Muscle of arm (tissue), 12 donors: ENCODE results near the gene USB1. TPM values are rescaled to one million over a fixed set of nuclear protein-coding genes. Genes with fewer than 3 reads are reported as not detected.
"Not testable (repeated sequence)": the region's sequence is repeated elsewhere in the genome, so short reads cannot be mapped to it uniquely, and the experiment has no call there.

Experiments
- DNase-seq: peaks from one replicate; pipeline ENCODE4 v3.0.0-alpha.2; 2013
- polyA plus RNA-seq, 12 donors: library from polyadenylated mRNA; unstranded; fragments of 120-200 nt; gene quantifications; one replicate each; pipeline ENCODE4 v1.2.1, GENCODE V29; 2013; ENCODE audit not compliant: insufficient read length in 12 of 12

USB1 gene
- polyA plus RNA-seq, 12 donors, result 11.1 to 33.9 (median 15.5) TPM; not detected in 1

DNA sequence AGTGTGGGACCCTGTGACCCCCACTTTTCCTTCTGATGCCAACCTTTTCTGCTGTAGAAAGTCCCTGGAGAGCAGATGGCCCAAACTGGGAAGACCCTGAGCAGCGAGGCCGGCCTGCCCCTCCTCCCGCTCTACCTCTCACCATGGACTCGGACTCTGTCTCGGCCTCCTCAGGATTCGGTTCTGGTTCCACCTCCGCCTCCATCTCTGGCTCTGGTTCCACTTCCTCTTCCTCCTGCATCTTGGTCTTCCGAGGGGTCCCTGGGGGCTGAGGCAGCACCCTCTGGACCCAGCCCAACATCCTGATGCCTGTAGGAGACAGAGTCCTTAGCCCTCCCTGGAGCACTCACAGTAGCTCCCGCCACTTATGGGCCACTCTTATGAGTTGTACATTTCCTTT, 34.2 kb upstream of the USB1 start:
- DNase-seq, result no peak

DNA sequence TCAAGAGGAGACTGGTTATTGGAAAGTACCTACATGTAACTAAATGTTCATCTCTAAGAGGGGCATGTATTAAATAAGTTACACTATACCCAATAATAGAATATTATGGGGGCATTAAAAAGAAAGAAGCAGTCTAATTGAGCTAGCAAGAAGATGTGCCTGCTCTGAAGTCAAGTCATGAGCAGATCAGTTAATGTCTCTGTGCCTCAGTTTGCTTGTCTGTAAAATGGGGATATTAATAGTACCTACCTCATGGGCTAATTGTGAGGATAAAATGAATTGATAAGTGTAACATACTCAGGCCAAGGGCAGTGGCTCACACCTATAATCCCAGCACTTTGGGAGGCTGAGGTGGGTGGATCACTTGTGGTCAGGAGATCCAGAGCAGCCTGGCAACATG, 33.3 kb upstream of the USB1 start:
- no peak for DNase-seq

GRCh38 chr16:57969451-57970123, 31.6 kb upstream of the USB1 start:
- DNase-seq, result no peak

GRCh38 chr16:57970319-57970718, 30.9 kb upstream of the USB1 start:
- DNase-seq, result no peak

GRCh38 chr16:57970970-57971369, 30.2 kb upstream of the USB1 start, which contains the start of gene CNGB1:
Gene CNGB1 (minus strand): TSS chr16:57971128. CDS start chr16:57967286, 3,842 bp downstream.
- DNase-seq, result no peak

DNA sequence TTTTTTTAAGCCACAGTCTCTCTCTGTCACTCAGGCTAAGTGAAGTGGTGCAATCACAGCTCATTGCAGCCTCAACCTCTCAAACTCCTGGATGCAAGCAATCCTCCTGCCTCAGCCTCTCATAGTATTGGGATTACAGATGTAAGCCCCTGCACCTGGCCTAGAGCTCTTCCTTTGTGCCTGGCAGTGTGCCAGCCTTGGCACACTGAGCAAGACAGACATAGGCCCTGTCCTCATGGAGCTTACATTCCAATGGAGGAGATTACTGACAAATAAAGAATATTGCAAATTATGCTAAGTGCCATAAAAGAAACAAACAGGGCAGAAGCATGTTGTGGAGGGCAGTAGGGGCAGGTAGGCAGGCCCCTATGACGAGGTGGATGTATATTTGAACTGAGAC, 29.4 kb upstream of the USB1 start:
- DNase-seq, result no peak

- DNase-seq, result no peak
These were observed 28.9 kb upstream of the USB1 start for GRCh38 chr16:57972306-57972705.

DNA sequence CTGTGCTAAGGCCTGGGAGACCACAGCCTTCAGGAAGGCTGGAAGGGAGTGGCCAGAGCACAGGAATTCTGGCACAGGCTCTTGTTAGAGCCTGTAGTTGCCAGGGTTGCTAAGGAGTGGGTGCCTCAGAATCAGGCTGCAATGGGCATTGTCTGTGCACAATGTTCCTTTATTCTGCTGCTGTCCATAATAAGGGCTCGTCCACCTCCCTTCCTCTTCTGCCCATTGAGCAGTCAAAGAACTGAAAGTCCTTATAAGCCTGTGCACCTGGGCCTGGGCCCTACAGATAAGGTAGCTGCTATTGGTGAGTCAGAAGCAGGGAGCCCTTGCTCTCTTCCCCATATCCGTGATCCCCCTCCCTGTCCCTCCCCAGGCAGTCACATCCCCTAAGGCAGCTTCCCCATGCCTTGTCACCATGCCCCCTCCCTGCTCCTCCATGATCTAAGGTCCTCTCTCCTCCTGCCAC, 24.8 kb upstream of the USB1 start:
- no peak for DNase-seq

GRCh38 chr16:57977418-57978069, 23.7 kb upstream of the USB1 start:
- no peak for DNase-seq

DNA sequence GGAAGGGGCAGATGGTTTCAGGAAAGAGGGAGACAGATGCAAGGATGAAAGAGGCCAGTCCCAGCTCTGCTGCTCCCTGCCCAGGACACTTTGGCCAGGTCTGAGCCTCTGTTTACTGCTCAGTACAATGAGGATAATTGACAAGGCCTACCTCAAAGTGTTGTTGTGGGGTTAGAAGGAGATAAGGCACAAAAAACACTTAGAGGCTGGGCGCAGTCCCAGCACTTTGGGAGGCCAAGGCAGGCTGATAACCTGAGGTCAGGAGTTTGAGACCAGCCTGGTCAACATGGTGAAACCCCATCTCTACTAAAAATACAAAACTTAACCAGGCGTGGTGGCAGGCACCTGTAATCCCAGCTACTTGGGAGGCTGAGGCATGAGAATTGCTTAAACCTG, 23.1 kb upstream of the USB1 start:
- not testable (repeated sequence) for DNase-seq

DNA sequence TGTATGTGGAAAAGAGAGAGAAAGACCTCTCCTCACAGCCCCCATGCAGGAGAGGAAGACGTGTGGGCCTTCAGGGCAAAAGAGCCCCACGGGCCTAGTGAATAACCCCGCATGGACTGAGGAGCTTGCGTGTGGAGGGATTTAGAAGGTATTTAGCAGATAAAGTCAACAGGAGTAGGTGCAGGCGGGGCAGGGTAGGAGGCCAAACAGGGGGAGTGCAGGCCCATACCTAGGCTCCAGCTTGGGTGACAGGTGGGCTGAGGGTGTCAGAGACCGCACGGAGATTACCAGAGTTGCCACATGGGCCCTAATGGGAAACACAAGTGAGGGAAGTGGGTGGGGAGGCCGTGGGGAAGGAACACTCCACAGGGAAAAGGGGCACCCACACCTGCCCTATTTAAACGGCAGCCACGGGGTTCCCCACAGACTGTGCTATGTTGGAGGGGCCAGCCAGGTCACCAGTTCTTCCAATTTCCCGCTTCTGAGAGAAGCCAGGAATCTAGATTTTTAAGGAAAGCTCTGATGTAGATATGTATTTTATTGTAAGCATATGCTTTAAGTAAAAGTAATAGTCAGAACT, 22.1 kb upstream of the USB1 start:
- no peak for DNase-seq

- no peak for DNase-seq
These were observed 19.6 kb upstream of the USB1 start for GRCh38 chr16:57981636-57982035.

DNA sequence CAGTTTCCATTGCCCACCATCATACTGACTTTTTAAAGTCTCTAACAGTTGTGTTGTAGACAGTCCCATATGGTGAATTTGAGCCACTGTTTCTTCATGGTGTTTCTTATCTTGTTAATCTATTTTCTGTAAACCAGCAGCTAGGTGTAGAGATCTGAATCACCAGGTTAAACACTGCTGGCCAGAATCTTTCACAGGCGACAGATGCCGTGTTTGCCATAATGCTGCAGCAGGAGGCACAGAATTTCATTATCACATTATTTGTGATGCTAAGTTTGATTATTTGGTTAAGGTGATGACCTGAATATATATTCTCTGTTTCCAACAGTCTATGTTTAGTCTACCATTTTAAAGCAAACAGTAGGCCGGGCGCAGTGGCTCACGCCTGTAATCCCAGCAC, 18.8 kb upstream of the USB1 start:
- DNase-seq, result no peak

DNA sequence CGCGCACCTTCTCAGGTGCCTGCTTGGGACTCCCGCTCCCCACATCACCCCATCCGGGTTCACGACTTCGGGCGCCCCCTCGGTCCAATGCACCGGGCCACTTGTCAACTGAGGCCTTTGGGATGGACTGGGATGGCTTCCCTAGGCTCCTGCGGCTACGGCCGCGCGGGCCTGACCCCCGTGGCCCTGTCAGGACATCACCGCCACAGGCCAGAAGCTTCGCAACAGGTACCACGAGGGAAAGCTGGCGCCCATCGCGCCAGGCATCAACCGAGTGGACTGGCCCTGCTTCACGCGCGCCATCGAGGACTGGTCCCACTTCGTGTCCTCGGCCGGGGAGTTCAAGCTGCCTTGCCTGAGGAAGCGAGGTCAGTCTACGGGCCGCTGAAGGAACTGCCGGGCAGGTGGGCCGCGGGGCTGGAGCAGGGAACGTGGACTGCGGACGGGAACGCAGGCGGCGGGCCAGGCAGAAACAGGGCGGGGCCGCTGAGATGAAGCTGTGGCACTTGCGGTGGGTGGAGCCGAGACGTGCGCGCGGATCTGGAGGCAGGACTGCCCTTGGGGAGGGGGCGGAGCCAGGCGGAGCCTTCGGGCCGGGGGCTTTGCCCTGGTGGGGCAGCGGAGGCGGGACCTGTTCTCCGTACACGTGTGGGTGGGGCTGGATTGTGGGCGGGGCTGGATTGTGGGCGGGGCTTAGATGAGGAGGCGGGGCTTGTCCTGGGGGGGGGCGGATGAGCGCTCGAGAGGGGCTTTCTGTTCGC, 16.6 kb upstream of the USB1 start:
- DNase-seq, result peak; percentile 58

DNA sequence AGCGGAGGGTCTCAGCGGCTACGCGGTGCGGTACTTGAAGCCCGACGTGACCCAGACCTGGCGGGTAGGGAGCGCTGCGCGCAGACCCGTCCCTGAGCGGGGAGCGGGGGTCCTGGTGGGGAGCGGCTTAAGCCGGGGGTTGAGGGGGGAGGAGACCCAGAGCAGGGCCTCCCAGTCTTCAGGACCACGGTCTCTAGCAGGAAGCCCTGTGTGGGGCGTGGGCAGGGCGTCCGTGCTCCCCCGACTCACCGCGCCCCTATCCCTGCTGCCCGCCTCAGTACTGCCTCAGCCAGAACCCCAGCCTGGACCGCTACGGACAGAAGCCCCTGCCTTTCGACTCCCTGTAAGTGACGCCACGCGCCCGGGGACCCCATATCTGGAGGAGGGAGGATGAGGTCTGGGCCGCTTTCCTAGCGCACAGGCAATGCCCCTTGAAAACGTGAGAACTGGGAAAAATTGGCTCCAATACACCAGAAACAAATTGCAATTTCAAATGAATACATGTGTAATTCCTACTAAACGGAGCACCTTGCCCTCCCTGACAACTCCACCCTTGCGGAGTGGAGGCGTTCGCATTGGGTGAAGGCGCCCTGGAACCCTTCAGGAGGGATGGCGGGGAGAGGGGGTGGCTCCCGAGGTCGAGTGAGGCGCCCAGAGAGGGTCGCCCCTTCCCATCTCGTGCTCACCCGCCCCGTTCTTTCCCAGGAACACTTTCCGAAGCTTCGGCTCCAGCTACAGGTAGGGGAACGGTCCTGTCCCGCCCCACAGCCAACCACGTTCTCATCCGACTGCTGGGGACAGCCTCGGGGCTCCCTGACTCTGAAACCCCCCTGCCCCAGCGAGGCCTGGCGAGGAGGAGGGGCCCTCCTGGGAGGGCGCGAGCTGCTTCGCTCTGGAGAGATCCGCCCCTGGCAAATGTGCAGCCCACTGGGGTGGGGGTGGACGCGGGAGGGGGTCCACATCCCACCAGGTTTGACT, 15.7 kb upstream of the USB1 start:
- no peak for DNase-seq

DNA sequence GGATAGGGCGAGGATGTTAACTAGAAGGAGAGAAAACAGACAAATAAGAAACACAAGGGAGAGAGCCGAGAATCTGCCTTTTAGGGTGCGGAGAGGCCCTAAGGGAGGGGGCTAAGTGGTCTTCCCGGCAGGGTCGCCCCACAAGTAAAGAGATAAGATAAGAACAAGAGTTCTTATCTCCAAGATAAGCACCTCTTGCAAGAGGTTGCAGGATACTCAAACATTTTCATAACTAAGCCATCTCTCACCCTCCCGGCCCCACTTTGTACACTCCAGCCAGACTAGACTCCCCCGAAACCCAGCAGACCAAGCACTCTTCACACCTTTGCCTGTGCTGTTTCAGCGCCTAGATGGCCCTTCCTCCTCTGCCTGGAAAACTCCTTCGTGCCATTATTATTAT, 15.0 kb upstream of the USB1 start:
- no peak for DNase-seq

GRCh38 chr16:57987441-57988177, 13.6 kb upstream of the USB1 start:
- DNase-seq, result no peak

- no peak for DNase-seq
These were observed 12.3 kb upstream of the USB1 start for GRCh38 chr16:57988929-57989328.

- no peak for DNase-seq
These were observed 9.6 kb upstream of the USB1 start for GRCh38 chr16:57991551-57992059.

DNA sequence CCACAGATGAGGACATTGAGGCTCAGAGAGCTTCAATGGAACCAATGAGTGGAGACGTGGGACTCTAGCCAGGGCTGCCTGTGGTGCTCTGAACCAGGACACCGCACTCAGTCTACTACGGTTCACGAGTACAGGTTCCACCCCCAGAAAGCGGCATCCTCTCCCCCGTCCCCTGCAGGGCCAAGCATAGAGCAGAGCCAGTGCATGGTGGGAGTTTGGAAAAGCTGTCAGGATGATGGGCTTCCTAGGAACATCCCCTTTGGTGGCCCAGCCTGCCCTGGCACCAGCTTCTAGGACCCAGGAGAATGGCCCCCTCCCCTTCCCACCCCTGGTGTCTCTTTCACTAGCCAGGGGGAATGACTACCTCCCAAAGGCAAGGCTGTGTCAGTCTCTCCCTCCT, 9.1 kb upstream of the USB1 start:
- no peak for DNase-seq
